IMR-90 (cell line): ENCODE measurements around the gene SLC2A11. TPM values are rescaled to one million over a fixed set of nuclear protein-coding genes. Genes with fewer than 3 reads are reported as not detected.
"Not testable (repeated sequence)": the region's sequence is repeated elsewhere in the genome, so short reads cannot be mapped to it uniquely, and the experiment has no call there.

ENCODE experiments used
- ATAC-seq: fragments of 200-7000 bp; cut with Tn5 transposase; 2 replicates; pipeline ENCODE4 v1.9.1; 2020; ENCODE audit warnings: low read depth, mild to moderate bottlenecking, moderate library complexity
- BruUV-seq: library from RNA; stranded (reverse); fragments of 400-500 nt; replicated peaks from 2 replicates; lab custom pipeline; 2021; lab: Mats Ljungman, UMichigan
- CTCF ChIA-PET: fragments of 300-600 bp; formaldehyde crosslinking; extraction: SDS; loops from one replicate; lab custom pipeline; 2021; ENCODE audit warnings: antibody characterized with exemption; lab: Yijun Ruan, JAX
- POLR2A ChIA-PET: fragments of 300-600 bp; sonication (Branson Sonifier 250); formaldehyde crosslinking; loops from one replicate; lab custom pipeline; 2022; ENCODE audit warnings: antibody characterized with exemption; ENCODE audit not compliant: unreplicated experiment; lab: Charles Lee
- DNase-seq: peaks from one replicate; pipeline ENCODE4 v3.0.0; 2013
- H2AFZ ChIP-seq: replicated peaks from 2 replicates; pipeline ENCODE3; 2013; ENCODE audit warnings: low read length, mild to moderate bottlenecking; ENCODE audit not compliant: poor library complexity
- H2AK5ac ChIP-seq: 2 replicates; pipeline ENCODE4 v1.6.1; 2013; ENCODE audit warnings: low read depth, low read length, inconsistent platforms
- H2AK9ac ChIP-seq: replicated peaks from 2 replicates; pipeline ENCODE3; 2013; ENCODE audit warnings: mild to moderate bottlenecking, low read depth, low read length, moderate library complexity; ENCODE audit not compliant: poor library complexity
- H2BK120ac ChIP-seq: 2 replicates; pipeline ENCODE4 v1.6.1; 2013; ENCODE audit warnings: low read depth, low read length, inconsistent platforms
- H2BK15ac ChIP-seq: 3 replicates; pipeline ENCODE4 v1.6.1; 2013; ENCODE audit warnings: low read depth, low read length, inconsistent platforms
- H2BK20ac ChIP-seq: 2 replicates; pipeline ENCODE4 v1.6.1; 2013; ENCODE audit warnings: low read depth, mild to moderate bottlenecking, inconsistent platforms, low read length, moderate library complexity
- H2BK5ac ChIP-seq: 2 replicates; pipeline ENCODE4 v1.6.1; 2013; ENCODE audit warnings: mild to moderate bottlenecking, low read depth, low read length, inconsistent platforms; ENCODE audit not compliant: poor library complexity, severe bottlenecking
- H3K14ac ChIP-seq: replicated peaks from 2 replicates; pipeline ENCODE4 v1.6.1; 2013; ENCODE audit warnings: low read depth, low read length, inconsistent platforms
- H3K18ac ChIP-seq: 2 replicates; pipeline ENCODE4 v1.6.1; 2013; ENCODE audit warnings: low read depth, low read length, control low read depth
- H3K23ac ChIP-seq: 2 replicates; pipeline ENCODE4 v1.6.1; 2013; ENCODE audit warnings: low read depth, low read length, inconsistent platforms
- H3K27ac ChIP-seq: 2 replicates; pipeline ENCODE4 v1.5.1; 2013; ENCODE audit warnings: mild to moderate bottlenecking, control low read depth, low read length; ENCODE audit not compliant: insufficient read depth
- H3K27me3 ChIP-seq: 2 replicates; pipeline ENCODE4 v1.6.1; 2013; ENCODE audit warnings: low read length; ENCODE audit not compliant: control insufficient read depth, insufficient read depth
- H3K36me3 ChIP-seq: 2 replicates; pipeline ENCODE4 v1.6.1; 2013; ENCODE audit warnings: low read length, mixed read lengths; ENCODE audit not compliant: control insufficient read depth, insufficient read depth
- H3K4ac ChIP-seq: 2 replicates; pipeline ENCODE4 v1.6.1; 2013; ENCODE audit warnings: low read depth, low read length, inconsistent platforms
- H3K4me1 ChIP-seq: 2 replicates; pipeline ENCODE4 v1.6.1; 2013; ENCODE audit warnings: low read length, mixed read lengths; ENCODE audit not compliant: control insufficient read depth, insufficient read depth
- H3K4me2 ChIP-seq: 2 replicates; pipeline ENCODE4 v1.6.1; 2013; ENCODE audit warnings: low read depth, mild to moderate bottlenecking, control low read depth, low read length, moderate library complexity
- H3K4me3 ChIP-seq: 2 replicates; pipeline ENCODE4 v1.5.1; 2013; ENCODE audit warnings: low read depth, mild to moderate bottlenecking, control low read depth, low read length, moderate library complexity; ENCODE audit not compliant: insufficient read depth
- H3K56ac ChIP-seq: 2 replicates; pipeline ENCODE4 v1.6.1; 2013; ENCODE audit warnings: low read length, inconsistent platforms; ENCODE audit not compliant: insufficient read depth; ENCODE audit errors: extremely low read depth
- H3K79me1 ChIP-seq, 2 experiments: 2 replicates each; pipeline ENCODE4 v1.6.1; 2013; ENCODE audit warnings: low read length in 2 of 2, inconsistent platforms in 1 of 2, low read depth in 1 of 2
- H3K9ac ChIP-seq: 2 replicates; pipeline ENCODE4 v1.6.1; 2013; ENCODE audit warnings: low read depth, low read length, control low read depth
- H3K9me1 ChIP-seq: 2 replicates; pipeline ENCODE4 v1.6.1; 2013; ENCODE audit warnings: low read length, inconsistent platforms; ENCODE audit not compliant: insufficient read depth
- H3K9me3 ChIP-seq: 2 replicates; pipeline ENCODE4 v1.6.1; 2013; ENCODE audit warnings: low read length; ENCODE audit not compliant: control insufficient read depth, insufficient read depth
- H4K20me1 ChIP-seq: 2 replicates; pipeline ENCODE4 v1.6.1; 2013; ENCODE audit warnings: low read length, inconsistent platforms; ENCODE audit not compliant: insufficient read depth
- H4K5ac ChIP-seq: 2 replicates; pipeline ENCODE4 v1.6.1; 2013; ENCODE audit warnings: mild to moderate bottlenecking, low read depth, low read length, control low read depth
- H4K8ac ChIP-seq, 2 experiments: 2 replicates each; pipeline ENCODE4 v1.6.1; 2013; ENCODE audit warnings: low read depth in 2 of 2, low read length in 2 of 2, control low read depth in 1 of 2, inconsistent platforms in 1 of 2
- H4K91ac ChIP-seq: 2 replicates; pipeline ENCODE4 v1.6.1; 2013; ENCODE audit warnings: low read depth, low read length, inconsistent platforms; ENCODE audit not compliant: insufficient read depth
- CEBPB ChIP-seq: IDR thresholded peaks from 2 replicates; pipeline ENCODE4 v1.6.1; 2012; ENCODE audit warnings: low read depth, low read length, improper control_type of control experiment
- WGBS, 2 experiments: methylation state at CpG; one replicate each; pipeline versions ENCODE4 v1.1.5 to v1.1.7; 2013; ENCODE audit warnings: missing lambda C conversion rate in 2 of 2; ENCODE audit not compliant: insufficient read length in 1 of 2; ENCODE audit errors: extremely low coverage in 2 of 2; 5-methylcytosine and 5-hydroxymethylcytosine counted together
- dilution Hi-C: fragments of 300-500 bp; cut with HindIII; formaldehyde crosslinking; loops from one replicate; pipeline ENCODE4 v1.14.3; 2018; ENCODE audit warnings: low sequenced_read_pairs; ENCODE audit not compliant: unreplicated experiment
- in situ Hi-C: fragments of 300-500 bp; cut with MboI; formaldehyde crosslinking; loops from 3 replicates; pipeline ENCODE4 v1.14.3; 2019; ENCODE audit warnings: low sequenced_read_pairs, inconsistent platforms, mixed read lengths
- intact Hi-C: fragments of 100-400 bp; cut with micrococcal nuclease; formaldehyde crosslinking; loops from 2 replicates; pipeline ENCODE4 v1.10.0; 2022
- polyA plus RNA-seq, 3 experiments: library from polyadenylated mRNA; depleted of rRNA; stranded (reverse); fragments of >200 nt; gene quantifications; 2 replicates each; pipeline ENCODE4 v1.2.3, GENCODE V29; 2012; ENCODE audit warnings: low replicate concordance in 1 of 3
- total RNA-seq: library from RNA; depleted of rRNA; stranded (reverse); fragments of >200 nt; gene quantifications from 2 replicates; pipeline ENCODE4 v1.2.3, GENCODE V29; 2012

The SLC2A11 gene
- total and polyA plus RNA-seq, 2 of the 4 experiments (the other 2 are of a cell fraction) = 3.2 to 8.7 TPM

DNA sequence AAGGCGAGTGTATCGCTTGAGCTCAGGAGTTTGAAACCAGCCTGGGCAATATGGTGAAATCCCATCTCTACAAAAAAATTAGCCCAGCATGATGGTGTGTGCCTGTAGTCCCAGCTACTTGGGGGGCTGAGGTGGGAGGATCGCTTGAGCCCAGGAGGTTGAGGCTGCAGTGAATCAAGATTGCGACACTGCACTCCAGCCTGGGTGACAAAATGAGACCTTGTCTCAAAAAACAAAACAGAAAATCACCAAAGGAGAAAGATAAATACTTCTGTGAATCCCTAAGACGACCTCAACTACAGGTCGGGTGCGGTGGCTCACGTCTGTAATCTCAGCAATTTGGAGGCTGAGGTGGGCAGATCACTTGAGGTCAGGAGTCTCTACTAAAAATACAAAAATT is 2.5 kb downstream of the SLC2A11 start:
- ATAC-seq, CTCF ChIA-PET: not testable (repeated sequence)

More for the DNA sequence above, 2.5 kb downstream of the SLC2A11 start:
- H3K9me3 ChIP-seq, H4K8ac ChIP-seq, H2BK5ac ChIP-seq, POLR2A ChIA-PET, H2AK9ac ChIP-seq, H3K14ac ChIP-seq, H2AK5ac ChIP-seq, H3K23ac ChIP-seq, H2BK20ac ChIP-seq, H4K5ac ChIP-seq, H3K27me3 ChIP-seq, H3K27ac ChIP-seq, H3K18ac ChIP-seq, H3K4me3 ChIP-seq, H2BK120ac ChIP-seq, H2AFZ ChIP-seq, H2BK15ac ChIP-seq, BruUV-seq, H3K9ac ChIP-seq, H3K36me3 ChIP-seq, H3K56ac ChIP-seq, in situ Hi-C loops, dilution Hi-C loops, H3K4me2 ChIP-seq, H4K91ac ChIP-seq, H3K4ac ChIP-seq, H4K20me1 ChIP-seq, H3K9me1 ChIP-seq, DNase-seq: not testable (repeated sequence)
- WGBS, 2 experiments = no CpG with 5 or more reads among the region's 8 CpGs
- intact Hi-C loops = loop anchor here (10.0 kb wide), 1 partner anchor 95 kb away; no protein-coding TSS in a partner anchor
- peak; percentile 50 for TF ChIP-seq CEBPB
- Histone ChIP-seq H3K79me1 (peaks cover 0 to 16% of the 10 kb centered on the region in 2 experiments; a peak in 1 of 4 replicates), H3K4me1 (peaks cover 10% of the 10 kb centered on the region)
